CD4-positive, alpha-beta T cell (primary cell): Measurements from ENCODE around the gene PCDHGA9. TPM values are rescaled to one million over a fixed set of nuclear protein-coding genes. Genes with fewer than 3 reads are reported as not detected.

Experiments used
- ATAC-seq: fragments of 200-7000 bp; cut with Tn5 transposase; one replicate; pipeline ENCODE4 v1.10.0; 2022; ENCODE audit warnings: mild to moderate bottlenecking; ENCODE audit not compliant: poor library complexity
- CTCF ChIA-PET: fragments of 350-600 bp; sonication (Branson Sonifier 250); formaldehyde crosslinking; loops from one replicate; lab custom pipeline; 2021; ENCODE audit warnings: antibody characterized with exemption, inconsistent platforms; lab: Charles Lee
- POLR2A ChIA-PET: fragments of 350-600 bp; sonication (Branson Sonifier 250); formaldehyde crosslinking; loops from one replicate; lab custom pipeline; 2021; ENCODE audit warnings: antibody characterized with exemption, inconsistent platforms; lab: Charles Lee
- DNase-seq, 14 experiments: peaks; one replicate each; pipeline ENCODE4 v3.0.0-alpha.2; 2013 to 2020; ENCODE audit warnings: mixed read lengths in 2 of 14
- H3K27ac ChIP-seq, 2 donors: one replicate each; pipeline versions ENCODE4 v1.5.1 to v1.7.0; 2013; ENCODE audit warnings: low read length in 2 of 2, low read depth in 1 of 2, mild to moderate bottlenecking in 1 of 2
- H3K27me3 ChIP-seq, 2 experiments: 1 replicate in 1 of 2; 2 replicates in 1 of 2; pipeline versions ENCODE4 v1.6.1 to v1.7.0; 2013; ENCODE audit warnings: low read length in 2 of 2, control low read depth in 1 of 2, mild to moderate bottlenecking in 1 of 2, moderate library complexity in 1 of 2; ENCODE audit not compliant: insufficient read depth in 2 of 2, control insufficient read depth in 1 of 2
- H3K36me3 ChIP-seq: one replicate; pipeline ENCODE4 v1.6.1; 2013; ENCODE audit warnings: low read length, control low read depth; ENCODE audit not compliant: insufficient read depth
- H3K4me1 ChIP-seq: one replicate; pipeline ENCODE4 v1.6.1; 2013; ENCODE audit warnings: low read length, control low read depth; ENCODE audit not compliant: insufficient read depth
- H3K4me3 ChIP-seq: one replicate; pipeline ENCODE4 v1.5.1; 2013; ENCODE audit warnings: mild to moderate bottlenecking, low read length, moderate library complexity
- H3K9me3 ChIP-seq, 2 experiments: 1 replicate in 1 of 2; 2 replicates in 1 of 2; pipeline versions ENCODE4 v1.6.1 to v1.7.0; 2013; ENCODE audit warnings: low read length in 2 of 2, mild to moderate bottlenecking in 2 of 2, control low read depth in 1 of 2, moderate library complexity in 1 of 2; ENCODE audit not compliant: control insufficient read depth in 1 of 2, insufficient read depth in 1 of 2
- H3K27ac Mint-ChIP-seq: one replicate; pipeline ENCODE4 v1.8.0; 2020; ENCODE audit warnings: mixed read lengths
- H3K27me3 Mint-ChIP-seq: one replicate; pipeline ENCODE4 v1.8.0; 2021; ENCODE audit warnings: mixed read lengths
- H3K36me3 Mint-ChIP-seq: one replicate; pipeline ENCODE4 v1.8.0; 2021; ENCODE audit warnings: low read depth, mixed read lengths
- H3K4me1 Mint-ChIP-seq: one replicate; pipeline ENCODE4 v1.8.0; 2021; ENCODE audit warnings: low read depth, mixed read lengths
- H3K4me3 Mint-ChIP-seq: one replicate; pipeline ENCODE4 v1.8.0; 2020; ENCODE audit warnings: mild to moderate bottlenecking, mixed read lengths
- H3K9me3 Mint-ChIP-seq: one replicate; pipeline ENCODE4 v1.8.0; 2020; ENCODE audit warnings: mixed read lengths
- CTCF ChIP-seq: fragments of 200-600 bp; IDR thresholded peaks from one replicate; pipeline ENCODE4 v1.8.0; 2022; ENCODE audit warnings: antibody characterized with exemption, mild to moderate bottlenecking
- intact Hi-C, 2 experiments: fragments of 100-400 bp; cut with DNase I in 1 of 2; cut with micrococcal nuclease in 1 of 2; formaldehyde crosslinking; loops; one replicate each; pipeline versions ENCODE4 v1.15.1 to v1.9.0; 2023 to 2025; cut with DNase I, micrococcal nuclease
- total RNA-seq, 174 experiments: library from RNA in 2 of 174; stranded (reverse) in 2 of 174; gene quantifications; one replicate each; pipeline ENCODE4 v1.2.3 and lab custom pipeline; 2021 to 2026

PCDHGA9 gene
- total RNA-seq, 2 experiments from 2014 or later: not detected

- intact Hi-C loops: loop anchor here (10.0 kb wide), 2 partner anchors 49 to 141 kb away; partner anchors contain the start of genes PCDHB14 (in 1 of the 2), PCDHGA10 (in 1 of the 2) and PCDHGB7 (in 1 of the 2)
- Histone ChIP-seq H3K27me3 (peaks cover 62 to 79% of the 10 kb centered on the region in 2 experiments), H3K27ac (no peak overlapping the region), H3K36me3 (no peaks in the 10 kb centered on the region), H3K9me3 (peaks cover 38 to 55% of the 10 kb centered on the region in 2 experiments), H3K4me3 (no peak overlapping the region), H3K4me1 (peaks cover 8% of the 10 kb centered on the region)
- no peak for DNase-seq
- ChIA-PET CTCF (no interaction called here), POLR2A (no interaction called here)
- H3K9me3 Mint-ChIP-seq: peaks cover 25% of the 10 kb centered on the region
- ATAC-seq: no peak
- peaks cover 89% of the 10 kb centered on the region for H3K27me3 Mint-ChIP-seq
- TF ChIP-seq CTCF: no peak
- no peak overlapping the region for H3K4me3 Mint-ChIP-seq
- H3K4me1 Mint-ChIP-seq: peaks cover 11% of the 10 kb centered on the region
- no peak overlapping the region for H3K27ac Mint-ChIP-seq
- peaks cover 36% of the 10 kb centered on the region for H3K36me3 Mint-ChIP-seq
These were observed 36.3 kb upstream of the PCDHGA9 start for GRCh38 chr5:141366016-141366896.

GRCh38 chr5:141369994-141370848 is 32.4 kb upstream of the PCDHGA9 start, which contains the start of gene PCDHGB3:
Gene PCDHGB3 (plus strand): TSS chr5:141370242. CDS start chr5:141370395, 153 bp downstream.
- H3K27ac Mint-ChIP-seq: no peak within 1 kb of the TSS
- Histone ChIP-seq H3K27me3 (peaks cover 71 to 76% of the 10 kb centered on the region in 2 experiments), H3K9me3 (peaks cover 51 to 57% of the 10 kb centered on the region in 2 experiments), H3K36me3 (no peaks in the 10 kb centered on the region), H3K27ac (no peak within 1 kb of the TSS), H3K4me1 (peaks cover 8% of the 10 kb centered on the region), H3K4me3 (peak within 1 kb of the TSS; percentile 36)
- peak within 1 kb of the TSS; percentile 80 for H3K4me3 Mint-ChIP-seq
- CTCF ChIA-PET: interaction anchor here (0.5 to 2.7 kb wide), 13 partner anchors 10 to 312 kb away, joined by 3 to 13 read pairs (median 4); partner anchors contain the start of genes PCDHGA12, PCDHGB1, PCDHGB2 and PCDHGB5
- POLR2A ChIA-PET: interaction anchor here (1.6 kb wide), 1 partner anchor 50 kb away, joined by 9 read pairs; the partner anchor contains the start of gene TAF7
- peaks cover 21% of the 10 kb centered on the region for H3K9me3 Mint-ChIP-seq
- peaks cover 11% of the 10 kb centered on the region for H3K4me1 Mint-ChIP-seq
- peak; percentile 83 for ATAC-seq
- intact Hi-C loops: loop anchor here (10.0 kb wide), 2 partner anchors 45 to 145 kb away; partner anchors contain the start of genes PCDHB14 (in 1 of the 2), PCDHGA10 (in 1 of the 2) and PCDHGB7 (in 1 of the 2)
- H3K27me3 Mint-ChIP-seq: peaks cover 91% of the 10 kb centered on the region
- TF ChIP-seq CTCF: no peak
- DNase-seq: peak in 9 of 14 experiments; percentile 4 to 61 (median 28)
- H3K36me3 Mint-ChIP-seq: peaks cover 34% of the 10 kb centered on the region
